SK-N-SH (cell line): Measurements from ENCODE around the gene EHBP1L1. TPM values are rescaled to one million over a fixed set of nuclear protein-coding genes. Genes with fewer than 3 reads are reported as not detected.
A peak's percentile ranks its signal among the peaks of the same experiment; 100 is the strongest.

ENCODE experiments used
- CTCF ChIA-PET: fragments of 300-600, 350-600 bp; formaldehyde crosslinking; extraction: SDS; loops from one replicate; lab custom pipeline; 2021; lab: Yijun Ruan, JAX
- POLR2A ChIA-PET: fragments of 350-600 bp; sonication (Branson Sonifier 250); formaldehyde crosslinking; extraction: SDS; loops from one replicate; lab custom pipeline; 2020; ENCODE audit warnings: antibody characterized with exemption, inconsistent platforms; lab: Yijun Ruan, JAX
- DNase-seq: peaks from one replicate; pipeline ENCODE4 v3.0.0; 2012
- H2AFZ ChIP-seq: fragments of 200-600 bp; sonication (generic); 2 replicates; pipeline ENCODE4 v1.8.1; 2016; ENCODE audit warnings: antibody characterized with exemption, mild to moderate bottlenecking, low read depth
- H3F3A ChIP-seq: fragments of 200-600 bp; sonication (generic); replicated peaks from 2 replicates; pipeline ENCODE3; 2016; ENCODE audit warnings: antibody characterized with exemption, mild to moderate bottlenecking; ENCODE audit not compliant: insufficient read depth
- H3K27ac ChIP-seq, 2 experiments: fragments of 200-500 bp in 1 of 2; fragments of 200-600 bp in 1 of 2; sonication (Bioruptor generic) in 1 of 2; sonication (generic), shearing (Covaris generic) in 1 of 2; 2 replicates each; pipeline versions ENCODE4 v1.5.1 to v1.6.1; 2014 to 2016; ENCODE audit warnings: low read depth in 2 of 2, inconsistent platforms in 1 of 2, low read length in 1 of 2, mild to moderate bottlenecking in 1 of 2, mixed read lengths in 1 of 2
- H3K27me3 ChIP-seq: fragments of 200-600 bp; sonication (generic), shearing (Covaris generic); 2 replicates; pipeline ENCODE4 v1.6.1; 2016; ENCODE audit warnings: mixed run types; ENCODE audit not compliant: insufficient read depth
- H3K36me3 ChIP-seq, 2 experiments: fragments of 200-500 bp in 1 of 2; fragments of 200-600 bp in 1 of 2; sonication (Bioruptor generic) in 1 of 2; sonication (generic) in 1 of 2; replicated peaks in 1 of 2; 2 replicates each; pipeline versions ENCODE3 to v1.5.1; 2014 to 2016; ENCODE audit warnings: low read length in 1 of 2, mild to moderate bottlenecking in 1 of 2; ENCODE audit not compliant: insufficient read depth in 2 of 2, control insufficient read depth in 1 of 2
- H3K4me1 ChIP-seq, 2 experiments: fragments of 200-500 bp in 1 of 2; fragments of 200-600 bp in 1 of 2; sonication (Bioruptor generic) in 1 of 2; sonication (generic), shearing (Covaris generic) in 1 of 2; 2 replicates each; pipeline versions ENCODE4 v1.5.1 to v1.6.1; 2014 to 2016; ENCODE audit warnings: low read depth in 1 of 2, low read length in 1 of 2, mixed run types in 1 of 2; ENCODE audit not compliant: insufficient read depth in 2 of 2, control insufficient read depth in 1 of 2
- H3K4me2 ChIP-seq: fragments of 200-600 bp; sonication (generic), shearing (Covaris generic); 2 replicates; pipeline ENCODE4 v1.6.1; 2017; ENCODE audit warnings: mixed run types
- H3K4me3 ChIP-seq, 2 experiments: fragments of 200-500 bp in 1 of 2; fragments of 200-600 bp in 1 of 2; sonication (Bioruptor generic) in 1 of 2; sonication (generic), shearing (Covaris generic) in 1 of 2; 2 replicates each; pipeline versions ENCODE4 v1.5.1 to v1.8.1; 2014 to 2016; ENCODE audit warnings: low read depth in 2 of 2, inconsistent platforms in 1 of 2, low read length in 1 of 2, mild to moderate bottlenecking in 1 of 2, mixed read lengths in 1 of 2, moderate library complexity in 1 of 2
- H3K79me2 ChIP-seq: fragments of 200-600 bp; sonication (generic); 2 replicates; pipeline ENCODE4 v1.8.1; 2017; ENCODE audit warnings: mild to moderate bottlenecking; ENCODE audit not compliant: insufficient read depth
- H3K9ac ChIP-seq: fragments of 200-600 bp; sonication (generic); 2 replicates; pipeline ENCODE4 v1.6.1; 2017; ENCODE audit warnings: mixed run types
- H3K9me2 ChIP-seq: fragments of 200-600 bp; sonication (generic); 2 replicates; pipeline ENCODE4 v1.6.1; 2017; ENCODE audit warnings: mixed run types
- H3K9me3 ChIP-seq: fragments of 200-600 bp; sonication (generic); 2 replicates; pipeline ENCODE4 v1.6.1; 2017; ENCODE audit warnings: mixed run types, mild to moderate bottlenecking, moderate library complexity
- H4K20me1 ChIP-seq: fragments of 200-600 bp; sonication (generic); 2 replicates; pipeline ENCODE4 v1.6.1; 2017; ENCODE audit warnings: mild to moderate bottlenecking, mixed run types; ENCODE audit not compliant: insufficient read depth
- CHD2 ChIP-seq: fragments of 150-350 bp; IDR thresholded peaks from 2 replicates; pipeline ENCODE4 v1.6.1; 2018; ENCODE audit warnings: low read length; ENCODE audit not compliant: partially characterized antibody
- EP300 ChIP-seq, 2 experiments: IDR thresholded peaks; 2 replicates each; pipeline versions ENCODE4 v1.4.0 to v1.6.1; 2012; ENCODE audit warnings: borderline replicate concordance in 1 of 2, low read depth in 1 of 2, low read length in 1 of 2
- FOSL2 ChIP-seq: IDR thresholded peaks from 2 replicates; pipeline ENCODE4 v1.4.0; 2012; ENCODE audit warnings: low read depth, mild to moderate bottlenecking, moderate library complexity, borderline replicate concordance
- JUND ChIP-seq: IDR thresholded peaks from 2 replicates; pipeline ENCODE4 v1.4.0; 2012
- MXI1 ChIP-seq: IDR thresholded peaks from 2 replicates; pipeline ENCODE4 v1.6.1; 2012; ENCODE audit warnings: mild to moderate bottlenecking, low read depth, low read length, improper control_type of control experiment
- NFIC ChIP-seq: IDR thresholded peaks from 2 replicates; pipeline ENCODE4 v1.4.0; 2012; ENCODE audit warnings: borderline replicate concordance
- NRF1 ChIP-seq: IDR thresholded peaks from 2 replicates; pipeline ENCODE4 v1.6.1; 2012; ENCODE audit warnings: low read depth, mild to moderate bottlenecking, low read length
- POLR2AphosphoS5 ChIP-seq: IDR thresholded peaks from 2 replicates; pipeline ENCODE4 v1.6.1; 2012; ENCODE audit warnings: low read depth, low read length
- RXRA ChIP-seq: IDR thresholded peaks from 2 replicates; pipeline ENCODE4 v1.4.0; 2012; ENCODE audit warnings: low read depth, mild to moderate bottlenecking, borderline replicate concordance
- SIN3A ChIP-seq: IDR thresholded peaks from 2 replicates; pipeline ENCODE4 v1.6.1; 2012; ENCODE audit warnings: low read depth, mild to moderate bottlenecking, low read length, moderate library complexity, borderline replicate concordance
- TAF1 ChIP-seq: IDR thresholded peaks from 2 replicates; pipeline ENCODE4 v1.6.1; 2012; ENCODE audit warnings: low read depth, mild to moderate bottlenecking, low read length, moderate library complexity, borderline replicate concordance
- TCF12 ChIP-seq: IDR thresholded peaks from 2 replicates; pipeline ENCODE4 v1.4.0; 2012
- TEAD4 ChIP-seq: IDR thresholded peaks from 2 replicates; pipeline ENCODE4 v1.4.0; 2012; ENCODE audit warnings: mild to moderate bottlenecking, borderline replicate concordance; ENCODE audit not compliant: insufficient read depth
- WGBS: methylation state at CpG from one replicate; pipeline ENCODE4 v1.1.6; 2017; ENCODE audit warnings: low lambda C conversion rate; 5-methylcytosine and 5-hydroxymethylcytosine counted together
- polyA plus RNA-seq, 3 experiments: library from polyadenylated mRNA; depleted of rRNA; stranded (reverse); fragments of >200 nt; gene quantifications; 2 replicates each; pipeline ENCODE4 v1.2.3, GENCODE V29; 2012
- TF ChIP-seq, protein P1 (sequence below): IDR thresholded peaks from 2 replicates; pipeline ENCODE4 v1.4.0; 2012; ENCODE audit warnings: low read depth, borderline replicate concordance
- TF ChIP-seq, protein P2 (sequence below): fragments of 150-350 bp; IDR thresholded peaks from 2 replicates; pipeline ENCODE4 v1.6.1; 2016; ENCODE audit warnings: mild to moderate bottlenecking, low read depth, low read length
- TF ChIP-seq, protein P3 (sequence below): IDR thresholded peaks from 2 replicates; pipeline ENCODE4 v1.4.0; 2012; ENCODE audit warnings: low read depth
- TF ChIP-seq, protein P4 (sequence below): IDR thresholded peaks from 2 replicates; pipeline ENCODE4; 2012

Gene EHBP1L1
- polyA plus RNA-seq, 1 of the 3 experiments (the other 2 are of a cell fraction), result 48.7 TPM

DNA sequence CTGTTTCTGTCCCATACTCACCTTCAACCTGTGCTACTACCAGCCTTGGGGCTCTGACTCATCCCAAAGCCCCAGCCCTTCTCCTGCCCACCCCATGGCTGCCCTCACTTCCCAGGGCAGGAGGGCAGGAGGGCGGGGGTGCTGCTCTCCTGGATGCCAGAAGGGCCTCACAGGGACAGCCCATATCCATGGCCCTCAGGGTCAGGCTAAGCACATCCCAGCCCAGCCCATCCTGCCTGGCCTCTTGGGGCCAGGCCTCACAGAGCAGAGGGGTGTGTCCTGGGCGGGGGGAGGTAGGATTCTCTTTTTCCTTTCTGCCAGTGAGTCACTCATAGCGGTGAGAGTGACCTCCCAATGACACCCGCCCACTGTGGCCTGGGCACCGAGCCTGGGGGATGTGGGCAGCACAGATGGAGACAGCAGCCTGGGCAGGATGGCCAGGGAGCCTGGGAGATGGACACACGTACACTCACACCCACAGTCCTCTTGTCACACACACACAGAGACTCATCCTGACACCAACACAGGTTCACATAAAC is 20.1 kb upstream of the EHBP1L1 start:
- Histone ChIP-seq H3K79me2 (peaks cover 53% of the 10 kb centered on the region), H3F3A (peaks cover 30% of the 10 kb centered on the region), H3K9me2 (no peaks in the 10 kb centered on the region), H3K4me2 (peak overlapping the region; percentile 93), H3K27ac (peak overlapping the region; percentile 4 to 97; a peak in 3 of 4 replicates), H2AFZ (no peak overlapping the region), H3K9me3 (no peaks in the 10 kb centered on the region), H3K4me1 (peaks cover 38 to 56% of the 10 kb centered on the region in 2 experiments), H3K9ac (peak overlapping the region; percentile 87; the same call in 1 of the 2 replicates)
- peak; percentile 64 for DNase-seq
- whole genome bisulfite sequencing, result 22% methylated on average over 3 of the region's 6 CpGs
- POLR2A ChIA-PET, result interaction anchor here (1.0 kb wide), 1 partner anchor 17 kb away, joined by 3 read pairs; the partner anchor contains the start of gene FAM89B
- TF ChIP-seq EP300 (IDR thresholded peaks at IDR 0.05; ENCODE audit: borderline replicate concordance in 1 of 2, low read depth in 1 of 2, low read length in 1 of 2) (peak in 1 of 2 experiments; percentile 63; a peak in 1 of 4 replicates), SIN3A (peak; percentile 84; the same call in 1 of the 2 replicates), JUND (peak; percentile 81; the same call in 1 of the 2 replicates), RXRA (peak; percentile 100), FOSL2 (peak; percentile 86), NRF1 (no peak), TAF1 (0 out of 2 replicates have a peak, but pooled peaks have one; percentile 29), TEAD4 (peak; percentile 54; the same call in 1 of the 2 replicates), NFIC (peak; percentile 88), MXI1 (no peak), CHD2 (peak; percentile 45), POLR2AphosphoS5 (peak; percentile 34; the same call in 1 of the 2 replicates), TCF12 (peak; percentile 88)
- TF ChIP-seq, protein P1, sequence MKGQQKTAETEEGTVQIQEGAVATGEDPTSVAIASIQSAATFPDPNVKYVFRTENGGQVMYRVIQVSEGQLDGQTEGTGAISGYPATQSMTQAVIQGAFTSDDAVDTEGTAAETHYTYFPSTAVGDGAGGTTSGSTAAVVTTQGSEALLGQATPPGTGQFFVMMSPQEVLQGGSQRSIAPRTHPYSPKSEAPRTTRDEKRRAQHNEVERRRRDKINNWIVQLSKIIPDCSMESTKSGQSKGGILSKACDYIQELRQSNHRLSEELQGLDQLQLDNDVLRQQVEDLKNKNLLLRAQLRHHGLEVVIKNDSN, result no peak
- TF ChIP-seq, protein P2, sequence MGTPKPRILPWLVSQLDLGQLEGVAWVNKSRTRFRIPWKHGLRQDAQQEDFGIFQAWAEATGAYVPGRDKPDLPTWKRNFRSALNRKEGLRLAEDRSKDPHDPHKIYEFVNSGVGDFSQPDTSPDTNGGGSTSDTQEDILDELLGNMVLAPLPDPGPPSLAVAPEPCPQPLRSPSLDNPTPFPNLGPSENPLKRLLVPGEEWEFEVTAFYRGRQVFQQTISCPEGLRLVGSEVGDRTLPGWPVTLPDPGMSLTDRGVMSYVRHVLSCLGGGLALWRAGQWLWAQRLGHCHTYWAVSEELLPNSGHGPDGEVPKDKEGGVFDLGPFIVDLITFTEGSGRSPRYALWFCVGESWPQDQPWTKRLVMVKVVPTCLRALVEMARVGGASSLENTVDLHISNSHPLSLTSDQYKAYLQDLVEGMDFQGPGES, result no peak
- TF ChIP-seq, protein P3, sequence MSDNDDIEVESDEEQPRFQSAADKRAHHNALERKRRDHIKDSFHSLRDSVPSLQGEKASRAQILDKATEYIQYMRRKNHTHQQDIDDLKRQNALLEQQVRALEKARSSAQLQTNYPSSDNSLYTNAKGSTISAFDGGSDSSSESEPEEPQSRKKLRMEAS, result peak; percentile 81
- TF ChIP-seq, protein P4, sequence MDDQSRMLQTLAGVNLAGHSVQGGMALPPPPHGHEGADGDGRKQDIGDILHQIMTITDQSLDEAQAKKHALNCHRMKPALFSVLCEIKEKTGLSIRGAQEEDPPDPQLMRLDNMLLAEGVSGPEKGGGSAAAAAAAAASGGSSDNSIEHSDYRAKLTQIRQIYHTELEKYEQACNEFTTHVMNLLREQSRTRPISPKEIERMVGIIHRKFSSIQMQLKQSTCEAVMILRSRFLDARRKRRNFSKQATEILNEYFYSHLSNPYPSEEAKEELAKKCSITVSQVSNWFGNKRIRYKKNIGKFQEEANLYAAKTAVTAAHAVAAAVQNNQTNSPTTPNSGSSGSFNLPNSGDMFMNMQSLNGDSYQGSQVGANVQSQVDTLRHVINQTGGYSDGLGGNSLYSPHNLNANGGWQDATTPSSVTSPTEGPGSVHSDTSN, result peak; percentile 63
- TF ChIP-seq, all 33 proteins: peak for 13
- peaks cover 13 to 26% of the 10 kb centered on the region in 2 experiments for H3K36me3 ChIP-seq
- CTCF ChIA-PET, result interaction anchor here (1.4 to 3.5 kb wide), 4 partner anchors 13 to 38 kb away, joined by 6 to 53 read pairs (median 9); partner anchors contain the start of genes FAM89B and ZNRD2
- peaks cover 21% of the 10 kb centered on the region for H4K20me1 ChIP-seq
- no peaks in the 10 kb centered on the region for H3K27me3 ChIP-seq
- H3K4me3 ChIP-seq, result peak overlapping the region in 1 of 2 experiments; percentile 85; a peak in 2 of 4 replicates
